NCI-H345 treated with DMSO at 0.1 percent for 48 hours (cell line): ENCODE results near the gene ITGAL.
"Not testable (repeated sequence)": the region's sequence is repeated elsewhere in the genome, so short reads cannot be mapped to it uniquely, and the experiment has no call there.

ENCODE experiments used
- DNase-seq: peaks from one replicate; lab custom pipeline; 2025; ENCODE audit not compliant: unreplicated experiment; lab: John Stamatoyannopoulos, UW

ITGAL gene

DNA sequence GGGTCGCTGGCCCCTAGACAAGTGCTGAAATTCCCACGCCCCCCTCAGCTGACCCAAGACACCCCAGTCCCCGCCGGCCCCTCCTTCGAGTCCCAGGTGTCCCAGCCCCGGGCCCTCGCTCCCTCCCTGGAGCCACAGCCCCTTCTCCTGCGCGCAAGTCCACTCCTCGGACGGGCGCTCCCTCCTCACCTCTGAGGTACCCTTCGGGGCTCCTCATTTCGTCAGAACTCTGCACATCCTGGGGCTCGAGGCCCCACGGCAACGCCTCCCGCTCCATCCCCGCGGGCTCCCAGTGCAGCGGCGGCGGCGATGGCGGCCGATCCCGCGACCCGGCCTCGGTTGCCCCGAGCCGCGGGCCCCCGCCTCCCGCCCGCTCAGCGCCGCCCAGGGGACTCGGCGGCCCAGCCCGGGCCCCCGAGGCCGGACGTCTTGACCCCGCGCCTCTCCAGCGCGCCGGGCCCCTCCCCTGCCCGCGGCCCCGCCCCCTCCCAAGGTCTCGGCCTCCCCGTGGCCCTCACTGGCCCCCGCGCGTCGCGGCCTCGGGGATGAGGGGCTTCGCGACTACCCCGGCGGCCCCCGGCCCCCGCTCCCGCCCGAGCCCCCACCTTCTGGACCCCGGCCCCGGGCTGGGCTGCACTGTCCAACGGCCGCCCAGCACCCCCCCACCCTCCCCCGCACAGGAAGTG is 53.7 kb downstream of the ITGAL start, which contains the start of gene ZNF768:
Gene ZNF768, minus strand, starts transcription at position 430 of the 686 bp plus-strand sequence. Its CDS starts 153 bp downstream, at position 277.
- DNase-seq, result no peak

DNA sequence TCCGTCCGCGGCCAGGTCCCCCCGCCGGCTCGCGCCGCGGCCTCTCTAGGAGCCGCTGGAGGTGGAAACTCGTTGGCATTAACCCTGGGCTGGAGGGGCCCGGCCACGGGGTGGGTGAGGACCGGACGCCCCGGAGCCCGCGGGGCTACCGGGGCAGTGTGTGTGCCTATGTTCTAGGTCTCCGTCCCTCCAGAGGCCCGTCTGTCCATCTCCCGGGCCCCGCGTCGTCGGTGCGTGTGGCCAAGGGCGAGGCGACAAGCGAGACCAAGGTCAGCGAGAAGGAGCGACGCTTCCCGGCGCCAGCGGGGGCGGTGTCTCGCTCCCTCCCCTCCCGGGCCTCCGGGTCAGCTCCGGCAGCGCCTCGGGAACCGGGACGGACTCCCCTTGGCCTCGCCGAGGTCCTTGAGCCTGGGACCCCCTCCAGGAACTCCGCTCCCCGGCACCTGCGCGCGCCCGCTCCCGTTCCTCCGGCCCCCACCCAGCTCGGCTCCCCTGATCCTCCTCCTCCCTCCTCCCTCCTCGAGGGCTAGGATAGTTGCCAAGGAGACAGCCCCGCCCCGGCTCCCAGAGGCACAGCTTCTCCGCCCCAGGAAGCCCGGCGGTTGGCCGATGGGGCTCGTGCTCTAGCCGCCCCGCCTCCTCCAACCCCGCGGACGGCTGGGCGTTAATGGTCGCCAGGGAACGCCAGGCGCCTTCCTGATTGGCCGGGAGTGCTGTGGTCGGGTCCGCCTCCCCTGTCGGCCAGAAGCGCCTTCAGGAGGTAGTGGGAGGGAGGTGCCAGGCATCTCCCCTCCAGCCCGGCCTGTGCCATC is 54.5 kb downstream of the ITGAL start:
- peak; percentile 98 for DNase-seq

DNA sequence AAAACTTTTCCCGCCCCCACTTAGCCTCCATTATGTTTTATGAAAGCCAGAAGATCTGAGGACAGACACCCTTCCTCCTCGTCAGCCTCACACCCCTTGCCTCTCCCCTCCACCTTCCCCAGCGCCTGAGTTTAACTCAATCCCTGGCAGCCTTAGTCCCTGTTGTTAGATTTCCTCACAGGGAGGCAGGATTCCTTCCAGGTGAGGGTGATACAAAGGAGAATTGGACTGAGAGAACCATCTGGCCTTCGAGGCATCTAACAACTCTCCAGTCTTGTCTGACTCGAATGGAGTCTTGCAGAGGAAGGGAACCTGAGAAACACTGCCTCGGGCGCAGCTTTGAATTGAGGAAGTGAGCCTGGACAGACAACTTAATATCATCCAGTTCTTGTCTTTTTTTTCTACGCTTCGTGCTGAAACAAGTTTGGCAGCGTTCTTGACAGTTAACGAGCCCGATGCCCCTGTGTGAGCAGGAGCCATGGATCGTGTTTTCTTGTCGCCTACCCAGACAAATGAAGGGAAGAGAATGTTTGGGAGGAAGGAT is 55.2 kb downstream of the ITGAL start:
- no peak for DNase-seq

DNA sequence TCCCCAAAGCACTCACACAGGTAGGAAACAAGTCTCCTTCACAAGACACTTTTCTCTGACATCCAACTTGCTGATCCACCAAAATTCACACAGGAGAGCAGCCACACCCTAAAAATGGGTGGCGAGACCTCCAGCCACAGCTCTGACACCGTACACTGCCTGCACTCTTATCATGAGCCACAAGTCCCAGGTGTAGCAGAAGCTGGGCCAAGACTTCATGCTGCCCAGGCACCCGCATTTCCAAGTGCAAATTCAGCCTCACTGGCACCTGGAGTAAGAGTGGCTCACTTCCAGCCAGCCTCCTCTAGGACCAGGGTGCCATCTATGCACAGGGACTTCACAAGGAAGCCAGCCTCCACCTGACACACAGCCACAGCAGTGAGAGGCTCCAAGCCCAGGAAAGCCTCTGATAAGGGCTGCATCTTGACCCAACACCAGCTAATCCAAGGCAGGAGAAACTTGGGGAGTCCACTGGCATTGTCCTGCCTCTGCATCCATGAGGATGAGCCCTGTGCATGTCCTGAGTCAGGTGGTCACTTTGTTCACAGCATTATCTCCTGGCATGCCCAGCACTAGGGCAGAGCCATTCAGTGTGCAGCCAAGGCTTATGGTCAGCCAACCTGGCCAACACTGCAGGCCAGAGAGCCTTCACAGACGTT is 56.4 kb downstream of the ITGAL start:
- no peak for DNase-seq

DNA sequence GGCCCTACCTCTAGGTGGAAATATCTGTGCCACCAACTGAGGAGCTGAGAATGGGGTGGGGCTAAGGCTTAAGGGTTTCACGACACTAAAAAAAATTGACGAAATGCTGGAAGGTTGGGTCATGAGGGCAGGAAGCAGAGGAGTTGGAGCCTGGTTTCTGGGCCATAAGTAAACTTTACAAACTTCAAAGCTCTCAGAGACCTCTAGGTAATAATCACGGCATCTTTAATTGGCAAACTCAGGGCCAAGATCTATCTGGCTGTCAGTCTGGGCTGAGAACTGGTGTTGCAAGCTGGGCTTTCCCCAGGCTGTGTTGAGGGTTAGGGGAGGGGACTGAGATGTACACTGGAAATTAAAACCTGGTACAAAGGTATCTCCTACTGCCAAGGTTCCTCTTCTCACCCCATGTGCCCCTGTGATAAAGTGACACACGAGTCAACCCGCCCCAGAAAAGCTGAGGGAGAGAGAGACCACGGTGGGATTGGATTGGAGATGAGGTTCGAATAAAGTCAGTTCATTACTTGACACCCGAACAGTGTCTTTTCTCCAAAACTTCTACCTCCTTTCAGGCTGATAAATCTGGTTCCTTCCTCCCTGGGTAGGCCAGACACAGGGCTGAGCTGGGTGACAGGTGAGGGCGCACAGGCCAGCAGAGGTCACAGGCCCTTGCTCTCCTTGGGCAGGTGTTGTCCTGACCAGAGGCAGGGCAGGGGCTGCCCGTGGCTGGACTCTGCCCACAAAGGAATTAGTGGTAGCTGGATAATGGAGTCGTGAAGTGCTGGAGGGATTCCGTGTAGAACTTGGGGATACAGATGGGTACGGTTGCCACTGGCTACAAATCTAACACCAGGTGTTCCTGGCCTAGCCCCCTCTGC is 57.9 kb downstream of the ITGAL start:
- no peak for DNase-seq

DNA sequence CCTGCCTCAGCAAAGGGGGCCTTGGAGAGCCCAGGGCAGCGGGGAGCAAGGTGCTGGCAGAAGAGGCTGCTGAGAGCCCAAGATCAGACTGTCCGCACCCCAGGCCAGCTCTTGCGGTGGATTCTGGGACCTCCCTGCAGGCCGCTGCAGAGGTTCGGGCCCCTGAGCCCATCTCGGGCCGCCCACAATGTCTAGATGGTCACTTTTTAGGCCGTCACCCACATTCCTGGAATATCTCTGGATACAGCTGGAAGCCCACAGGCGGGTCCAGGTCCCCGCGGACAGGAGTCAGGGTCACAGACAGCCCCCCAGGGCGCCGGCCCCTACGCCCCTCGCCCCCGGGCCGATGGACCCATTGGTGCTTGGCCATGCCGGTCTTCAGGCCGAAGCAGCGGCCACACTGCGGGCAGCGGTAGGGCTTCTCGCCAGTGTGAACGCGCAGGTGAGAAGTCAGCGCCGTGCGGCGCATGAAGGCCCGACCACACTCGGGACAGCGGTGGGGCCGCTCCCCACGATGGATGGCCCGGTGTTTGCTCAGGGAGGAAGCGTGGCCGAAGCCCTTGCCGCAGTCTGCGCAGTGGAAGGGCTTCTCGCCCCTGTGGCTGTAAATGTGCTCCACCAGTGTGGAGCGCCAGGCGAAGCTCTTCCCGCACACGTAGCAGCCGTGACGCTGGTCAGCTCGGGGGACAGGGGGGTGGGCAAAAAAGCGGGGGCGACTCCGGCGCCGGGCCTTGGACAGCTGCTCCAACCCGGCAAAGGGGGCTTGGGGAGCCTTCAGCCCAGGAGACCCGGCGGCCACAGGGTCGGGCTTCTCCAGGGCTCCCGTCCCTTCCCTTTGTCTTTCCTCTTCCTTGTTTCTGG is 60.0 kb downstream of the ITGAL start:
- DNase-seq, result no peak

DNA sequence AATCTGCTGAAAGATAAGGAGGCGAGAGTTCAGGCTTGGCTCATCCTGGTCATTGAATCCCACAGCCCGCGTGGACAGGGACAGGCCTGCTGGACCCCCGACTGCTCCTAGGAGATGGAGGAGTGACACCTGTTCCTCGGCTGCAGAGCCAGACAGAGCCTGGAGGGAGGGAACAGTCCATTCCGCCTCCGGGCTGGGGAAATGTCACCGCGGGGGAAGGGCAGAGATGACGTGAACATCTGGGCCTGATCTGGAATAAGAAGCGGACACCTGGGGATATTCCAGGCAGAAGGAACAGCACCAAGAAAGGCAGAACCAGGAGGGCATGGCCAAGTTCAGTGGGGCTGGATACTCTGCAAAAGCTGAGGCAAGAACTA is 60.6 kb downstream of the ITGAL start:
- no peak for DNase-seq

DNA sequence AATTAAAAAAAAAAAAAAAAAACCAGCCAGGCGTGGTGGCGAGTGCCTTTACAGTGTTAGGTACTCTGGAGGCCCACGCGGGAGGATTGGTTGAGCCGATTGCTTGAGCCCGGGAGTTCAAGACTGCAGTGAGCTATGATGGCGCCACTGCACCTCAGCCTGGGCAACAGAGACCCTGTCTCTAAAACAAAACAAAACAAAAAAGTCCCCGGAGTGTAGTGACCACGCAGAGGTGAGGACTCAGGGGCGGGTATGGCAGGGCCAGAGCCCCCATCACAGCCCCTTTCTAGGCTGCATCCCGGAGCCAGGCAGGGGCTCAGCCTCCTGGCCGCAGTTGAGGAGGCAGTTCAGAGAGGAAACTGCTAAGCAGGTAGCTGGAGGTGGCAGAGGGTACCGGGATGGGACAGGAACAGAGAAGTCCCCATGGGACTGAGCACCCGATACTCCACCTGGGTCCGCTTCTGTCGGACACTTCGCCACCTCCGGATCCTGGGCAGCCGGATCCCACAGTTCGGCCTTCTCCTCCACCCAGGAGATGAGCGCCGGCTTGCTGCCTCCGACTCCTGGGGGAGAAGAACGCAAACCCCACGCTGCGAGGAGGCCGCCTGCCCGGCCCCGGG is 61.3 kb downstream of the ITGAL start:
- DNase-seq, result no peak

DNA sequence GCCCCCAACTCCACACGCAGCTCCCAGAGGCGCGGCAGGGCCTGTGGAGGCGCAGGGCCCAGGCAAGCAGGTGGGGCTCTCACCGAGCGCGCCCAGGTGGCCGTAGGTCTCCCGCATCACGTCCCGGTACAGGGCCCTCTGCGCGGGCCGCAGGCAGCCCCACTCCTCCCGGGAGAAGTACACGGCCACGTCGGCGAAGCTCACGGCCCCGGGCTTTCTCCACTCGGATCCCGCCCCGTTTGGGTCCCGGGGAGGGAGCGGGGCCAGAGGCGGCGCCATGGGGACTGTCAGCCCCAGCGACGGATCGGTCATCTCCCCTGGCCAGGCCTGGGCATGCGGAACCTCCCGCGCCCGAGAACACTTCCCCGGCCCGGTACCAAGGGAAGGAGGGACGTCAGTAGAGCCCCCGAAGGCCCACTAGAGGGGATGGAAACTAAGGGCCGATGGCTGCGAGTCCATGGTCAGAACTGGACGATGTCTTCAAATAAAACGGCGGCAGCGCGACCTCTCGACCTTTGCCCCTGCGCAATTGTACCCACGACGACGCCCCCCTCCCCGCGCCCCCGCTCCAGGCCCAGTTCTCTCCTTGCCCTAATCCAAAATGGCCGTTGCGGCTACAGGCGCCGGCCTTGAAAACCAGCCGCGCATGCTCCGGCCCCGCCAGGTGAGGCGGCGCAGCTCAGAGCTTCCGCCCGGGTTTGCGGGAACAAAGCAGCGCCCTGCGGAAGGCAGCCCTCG is 62.0 kb downstream of the ITGAL start, which contains the start of gene ZNF747:
Gene ZNF747, minus strand, starts transcription at position 491 of the 738 bp plus-strand sequence. Its CDS starts 179 bp downstream, at position 312.
- peak; percentile 95 for DNase-seq

DNA sequence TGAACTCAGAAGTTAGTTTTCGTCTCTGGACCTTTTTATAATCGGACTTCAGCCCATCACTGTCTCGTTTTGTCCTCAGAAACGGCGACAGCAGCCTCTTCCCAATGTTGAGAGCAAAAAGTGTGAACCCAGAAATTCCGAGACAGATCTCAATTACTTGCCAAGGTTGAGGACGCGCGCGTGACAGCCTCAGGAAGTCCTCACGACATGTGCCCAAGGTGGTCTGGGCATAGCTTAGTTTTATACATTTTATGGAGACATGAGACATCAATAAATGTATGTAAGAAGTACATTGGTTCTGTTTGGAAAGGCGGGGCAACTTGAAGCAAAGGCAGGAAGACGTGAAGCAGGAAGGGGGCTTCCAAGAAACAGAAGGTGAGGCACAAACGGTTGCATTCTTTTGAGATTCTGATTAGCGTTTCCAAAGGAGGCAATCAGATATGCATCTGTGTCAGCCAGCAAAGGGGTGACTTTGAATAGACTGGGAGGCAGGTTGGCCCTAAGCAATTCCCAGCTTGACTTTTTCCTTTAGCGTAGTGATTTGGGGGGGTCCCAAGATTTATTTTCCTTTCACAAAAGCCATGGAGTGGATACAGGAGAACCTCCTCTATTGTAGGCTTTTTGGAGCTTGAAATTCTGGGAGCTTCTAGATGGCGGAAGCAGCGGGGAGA is 62.7 kb downstream of the ITGAL start:
- DNase-seq, result no peak

DNA sequence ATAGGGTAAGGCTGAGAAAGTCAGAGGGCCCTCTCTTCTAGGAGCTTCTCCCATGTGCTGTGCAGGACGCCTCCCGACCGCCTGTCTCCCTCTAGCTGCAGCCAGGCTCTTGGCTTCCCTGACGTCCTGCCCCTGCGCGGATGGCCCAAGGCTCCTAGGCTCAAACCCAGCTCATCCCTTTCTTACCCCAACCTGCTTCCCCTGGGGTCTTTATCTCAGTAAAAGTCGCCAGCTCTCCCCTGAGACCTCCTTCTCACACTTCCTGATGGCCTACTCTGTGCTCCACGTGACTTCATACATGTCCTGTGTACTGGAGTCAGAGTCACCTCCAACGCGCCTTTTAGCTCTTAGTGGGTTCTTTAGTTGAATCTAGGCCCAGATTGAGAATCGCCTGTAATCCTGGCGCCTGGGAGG is 63.2 kb downstream of the ITGAL start:
- DNase-seq, result peak; percentile 57

DNA sequence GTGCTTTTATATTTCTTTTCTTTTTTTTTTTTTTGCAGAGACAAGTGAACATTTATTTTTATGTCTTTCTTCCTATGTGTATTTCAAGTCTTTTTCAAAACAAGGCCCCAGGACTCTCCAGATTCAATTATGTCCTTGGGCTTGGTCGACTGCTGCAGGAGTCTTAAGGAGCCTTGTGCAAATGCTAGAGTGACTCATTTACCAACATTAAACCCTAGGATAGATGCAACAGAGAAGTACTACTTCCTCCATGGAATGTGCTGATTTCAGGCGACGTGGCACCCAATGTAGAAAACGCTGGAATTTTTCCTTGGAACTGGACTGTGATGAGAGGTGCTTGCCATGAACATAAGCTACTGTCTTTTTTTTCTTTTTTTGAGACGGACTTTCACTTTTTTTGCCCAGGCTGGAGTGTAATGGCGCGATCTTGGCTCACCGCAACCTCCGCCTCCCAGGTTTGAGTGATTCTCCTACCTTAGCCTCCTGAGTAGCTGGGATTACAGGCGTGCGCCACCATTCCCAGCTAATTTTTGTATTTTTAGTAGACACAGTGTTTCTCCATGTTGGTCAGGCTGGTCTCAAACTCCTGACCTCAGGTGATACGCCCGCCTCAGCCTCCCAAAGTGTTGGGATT is 64.0 kb downstream of the ITGAL start:
- DNase-seq, result not testable (repeated sequence)

DNA sequence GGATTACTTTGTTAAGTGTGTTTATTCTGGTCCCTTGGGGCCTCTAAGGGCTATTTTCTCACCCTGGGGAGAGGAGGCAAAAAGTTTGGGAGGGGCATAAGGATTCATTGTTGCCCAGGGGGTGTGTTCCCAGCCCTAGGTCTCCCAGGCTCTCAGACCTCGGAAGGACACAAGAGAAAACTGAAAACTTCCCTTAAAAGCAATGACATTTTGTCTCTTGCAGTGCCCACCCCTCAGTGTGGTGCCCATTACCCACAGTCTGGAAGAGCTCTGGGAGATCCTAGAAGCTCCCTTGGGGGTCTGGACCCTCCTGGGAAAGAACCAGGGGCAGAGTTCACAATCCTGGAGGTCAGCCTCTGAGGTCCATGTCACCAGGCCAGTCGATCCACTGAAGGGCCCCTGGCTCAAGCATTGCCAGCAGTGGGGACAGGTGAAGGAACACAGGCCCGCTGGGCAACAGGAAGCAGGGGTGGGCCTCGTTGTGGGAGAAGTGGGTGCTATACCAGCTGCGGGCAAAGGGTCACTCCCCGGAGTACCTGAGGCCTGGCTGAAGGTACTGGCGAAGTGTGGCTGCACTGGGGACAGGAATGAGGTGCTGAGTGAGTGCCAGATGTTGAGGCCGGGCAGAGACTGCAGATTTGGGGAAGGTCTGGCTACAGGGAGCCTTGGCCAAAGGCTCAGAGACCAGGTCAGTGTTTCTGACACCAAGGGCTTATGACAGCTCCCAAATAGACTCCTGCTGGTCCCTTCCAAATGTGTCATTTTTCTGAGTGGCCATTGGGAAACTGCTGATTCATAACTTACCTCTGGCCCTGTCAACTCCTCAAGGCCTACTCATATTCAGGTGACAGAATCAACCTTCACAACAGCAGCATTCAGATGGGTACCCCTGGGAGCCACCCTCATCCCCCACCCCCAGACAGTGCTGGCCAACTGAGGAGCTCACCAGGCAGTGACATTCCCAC is 66.7 kb downstream of the ITGAL start:
- no peak for DNase-seq

DNA sequence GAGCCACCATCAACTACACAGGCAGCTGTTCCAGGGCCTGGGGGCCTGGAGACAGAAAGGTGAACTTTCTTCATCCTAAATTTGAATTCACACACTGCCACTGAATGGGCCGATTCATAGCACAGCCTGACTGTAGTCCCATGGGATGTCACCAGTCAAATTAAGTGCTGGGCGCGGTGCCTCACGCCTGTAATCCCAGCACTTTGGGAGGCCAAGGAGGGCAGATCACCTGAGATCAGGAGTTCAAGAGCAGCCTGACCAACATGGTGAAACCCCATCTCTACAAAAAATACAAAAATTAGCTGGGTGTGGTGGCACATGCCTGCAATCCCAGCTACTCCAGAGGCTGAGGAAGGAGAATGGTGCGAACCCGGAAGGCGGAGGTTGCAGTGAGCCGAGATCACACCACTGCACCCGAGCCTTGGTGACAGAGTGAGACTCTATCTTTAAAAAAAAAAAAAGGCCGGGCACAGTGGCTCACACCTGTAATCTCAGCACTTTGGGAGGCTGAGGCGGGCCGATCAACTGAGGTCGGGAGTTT is 67.5 kb downstream of the ITGAL start:
- DNase-seq, result not testable (repeated sequence)

DNA sequence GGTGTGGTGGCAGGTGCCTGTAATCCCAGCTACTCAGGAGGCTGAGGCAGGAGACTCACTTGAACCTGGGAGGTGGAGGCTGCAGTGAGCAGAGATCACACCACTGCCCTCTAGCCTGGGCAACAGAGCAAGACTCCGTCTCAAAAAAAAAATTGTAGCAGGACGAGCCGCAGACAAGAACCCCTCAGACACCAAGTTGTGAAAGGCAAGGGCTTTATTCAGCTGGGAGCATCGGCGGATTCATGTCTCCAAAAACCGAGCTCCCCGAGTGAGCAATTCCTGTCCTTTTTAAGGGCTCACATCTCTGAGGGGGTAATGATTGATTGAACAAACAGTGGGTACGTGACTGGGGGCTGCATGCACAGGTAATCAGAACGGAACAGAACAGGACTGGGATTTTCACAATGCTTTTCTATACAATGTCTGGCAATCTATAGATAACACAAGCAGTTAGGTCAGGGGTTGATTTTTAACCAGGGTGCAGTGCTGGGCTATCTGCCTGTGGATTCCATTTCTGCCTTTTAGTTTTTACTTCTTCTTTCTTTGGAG is 68.4 kb downstream of the ITGAL start:
- DNase-seq, result not testable (repeated sequence)
